SH-SY5Y (cell line): ENCODE measurements around the gene DST.

Source experiments
- GATA2 ChIP-seq: IDR thresholded peaks from 2 replicates; pipeline ENCODE4 v1.6.1; 2011; ENCODE audit warnings: mild to moderate bottlenecking, low read depth, low read length
- GATA3 ChIP-seq: IDR thresholded peaks from 2 replicates; pipeline ENCODE4 v1.6.1; 2011; ENCODE audit warnings: low read depth, mild to moderate bottlenecking, low read length, moderate library complexity

DNA sequence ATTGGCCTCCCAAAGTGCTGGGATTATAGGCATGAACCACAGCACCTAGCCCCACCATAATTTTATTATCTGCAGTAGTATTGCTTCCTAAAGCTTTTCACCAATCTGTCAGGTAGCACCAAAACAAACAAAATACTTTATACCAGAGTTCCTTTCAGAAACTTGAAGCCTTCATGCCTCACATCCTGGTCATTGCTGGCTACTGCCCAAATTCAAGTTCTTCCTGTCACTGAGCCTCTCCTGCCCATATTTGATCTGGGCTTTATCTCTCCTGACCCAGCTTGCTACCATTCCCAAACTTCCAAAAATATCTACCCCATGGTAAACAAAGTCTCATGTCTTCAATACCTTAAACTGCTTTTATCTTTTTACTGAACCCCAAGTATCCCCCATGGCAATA, 34.9 kb upstream of the DST start:
- TF ChIP-seq GATA2 (no peak), GATA3 (no peak)
